HG02870 (cell line): ENCODE data around the gene BCAS3.

Experiments used
- ATAC-seq: cut with Tn5 transposase; IDR thresholded peaks from one replicate; pipeline ENCODE4 v1.9.1; 2021; ENCODE audit warnings: mild to moderate bottlenecking, moderate library complexity; ENCODE audit not compliant: unreplicated experiment

The BCAS3 gene

GRCh38 chr17:61306003-61306402, 628.4 kb downstream of the BCAS3 start:
- ATAC-seq, result no peak

- ATAC-seq, result no peak
These were observed 630.5 kb downstream of the BCAS3 start for GRCh38 chr17:61307905-61308886.

- no peak for ATAC-seq
These were observed 632.0 kb downstream of the BCAS3 start for GRCh38 chr17:61309362-61310256.

- no peak for ATAC-seq
These were observed 632.9 kb downstream of the BCAS3 start for GRCh38 chr17:61310590-61310989.

GRCh38 chr17:61312406-61313295, 635.0 kb downstream of the BCAS3 start:
- ATAC-seq, result no peak

- no peak for ATAC-seq
These were observed 636.0 kb downstream of the BCAS3 start for GRCh38 chr17:61313461-61314326.

GRCh38 chr17:61314368-61315078, 636.9 kb downstream of the BCAS3 start:
- no peak for ATAC-seq

GRCh38 chr17:61316633-61317032, 639.0 kb downstream of the BCAS3 start:
- no peak for ATAC-seq

GRCh38 chr17:61317779-61318178, 640.1 kb downstream of the BCAS3 start:
- no peak for ATAC-seq

GRCh38 chr17:61318684-61319098, 641.0 kb downstream of the BCAS3 start:
- no peak for ATAC-seq

- no peak for ATAC-seq
These were observed 643.7 kb downstream of the BCAS3 start for GRCh38 chr17:61321344-61321743.

- no peak for ATAC-seq
These were observed 644.8 kb downstream of the BCAS3 start for GRCh38 chr17:61322325-61323002.

- ATAC-seq, result no peak
These were observed 645.6 kb downstream of the BCAS3 start for GRCh38 chr17:61323003-61323908.

- ATAC-seq, result no peak
These were observed 646.5 kb downstream of the BCAS3 start for GRCh38 chr17:61323909-61324868.

- ATAC-seq, result no peak
These were observed 647.3 kb downstream of the BCAS3 start for GRCh38 chr17:61324950-61325349.

GRCh38 chr17:61325382-61326073, 647.9 kb downstream of the BCAS3 start:
- no peak for ATAC-seq
